GM23248 (cell line): Measurements from ENCODE around the gene MYO16. TPM values are rescaled to one million over a fixed set of nuclear protein-coding genes. Genes with fewer than 3 reads are reported as not detected.

Experiments used
- DNase-seq: peaks from one replicate; pipeline ENCODE4 v3.0.0-alpha.2; 2015
- H2AFZ ChIP-seq: fragments of 200-600 bp; sonication (generic); 2 replicates; pipeline ENCODE4 v1.6.1; 2016; ENCODE audit warnings: antibody characterized with exemption
- H3F3A ChIP-seq: fragments of 200-600 bp; sonication (generic); 2 replicates; pipeline ENCODE4 v1.6.1; 2016; ENCODE audit warnings: mild to moderate bottlenecking, antibody characterized with exemption, mixed run types; ENCODE audit not compliant: insufficient read depth
- H3K27ac ChIP-seq: fragments of 200-600 bp; sonication (generic); 2 replicates; pipeline ENCODE4 v1.5.1; 2016; ENCODE audit warnings: mild to moderate bottlenecking
- H3K27me3 ChIP-seq: fragments of 200-600 bp; sonication (generic); replicated peaks from 2 replicates; pipeline ENCODE4 v1.6.1; 2016; ENCODE audit warnings: mild to moderate bottlenecking; ENCODE audit not compliant: insufficient read depth
- H3K36me3 ChIP-seq: fragments of 200-600 bp; sonication (generic); 2 replicates; pipeline ENCODE4 v1.6.1; 2016; ENCODE audit warnings: low read depth, mild to moderate bottlenecking
- H3K4me1 ChIP-seq: fragments of 200-600 bp; sonication (generic); 2 replicates; pipeline ENCODE4 v1.6.1; 2016; ENCODE audit warnings: mild to moderate bottlenecking; ENCODE audit not compliant: insufficient read depth
- H3K4me2 ChIP-seq: fragments of 200-600 bp; sonication (generic); one replicate; pipeline ENCODE4 v1.6.1; 2016; ENCODE audit warnings: mild to moderate bottlenecking; ENCODE audit not compliant: unreplicated experiment
- H3K4me3 ChIP-seq: fragments of 200-600 bp; sonication (generic); 2 replicates; pipeline ENCODE4 v1.5.1; 2016; ENCODE audit warnings: mild to moderate bottlenecking
- H3K79me2 ChIP-seq: fragments of 200-600 bp; sonication (generic); 2 replicates; pipeline ENCODE4 v1.6.1; 2016; ENCODE audit warnings: mild to moderate bottlenecking; ENCODE audit not compliant: insufficient read depth
- H3K9ac ChIP-seq: fragments of 200-600 bp; sonication (generic); 2 replicates; pipeline ENCODE4 v1.6.1; 2016; ENCODE audit warnings: mild to moderate bottlenecking
- H3K9me2 ChIP-seq: fragments of 200-600 bp; sonication (generic); 2 replicates; pipeline ENCODE4 v1.6.1; 2016; ENCODE audit warnings: mixed run types, mild to moderate bottlenecking, moderate library complexity; ENCODE audit not compliant: insufficient read depth
- H3K9me3 ChIP-seq: fragments of 200-600 bp; sonication (generic); one replicate; pipeline ENCODE4 v1.6.1; 2017; ENCODE audit warnings: low read depth
- H4K20me1 ChIP-seq: fragments of 200-600 bp; sonication (generic); 2 replicates; pipeline ENCODE4 v1.6.0; 2016; ENCODE audit not compliant: insufficient read depth
- EZH2 ChIP-seq: fragments of 200-600 bp; sonication (generic); IDR thresholded peaks from 2 replicates; pipeline ENCODE4 v1.6.1; 2018; ENCODE audit warnings: antibody characterized with exemption, mild to moderate bottlenecking; ENCODE audit not compliant: insufficient read depth, poor library complexity, severe bottlenecking
- EZH2phosphoT487 ChIP-seq: fragments of 200-600 bp; sonication (generic); IDR thresholded peaks from 2 replicates; pipeline ENCODE4 v1.6.1; 2018; ENCODE audit warnings: antibody characterized with exemption, moderate library complexity, mild to moderate bottlenecking, low read depth; ENCODE audit not compliant: insufficient read depth
- WGBS, 2 experiments: methylation state at CpG; one replicate each; pipeline ENCODE4 v1.1.6; 2015 to 2017; ENCODE audit warnings: low lambda C conversion rate in 2 of 2, low coverage in 1 of 2; ENCODE audit errors: missing lambda C conversion rate in 2 of 2; 5-methylcytosine and 5-hydroxymethylcytosine counted together
- in situ Hi-C: fragments of 300-500 bp; cut with MboI; formaldehyde crosslinking; loops from 2 replicates; pipeline ENCODE4 v1.15.0; 2020
- polyA plus RNA-seq: library from polyadenylated mRNA; unstranded; fragments of >200 nt; fragmentation: Nextera tagmentation; extraction: Ambion mirVana; gene quantifications from 2 replicates; pipeline ENCODE4 v1.2.1, GENCODE V29; 2016
- total RNA-seq: library from RNA; depleted of rRNA; stranded (reverse); fragments of >200 nt; shearing (Covaris generic); gene quantifications from 2 replicates; pipeline ENCODE4 v1.2.3, GENCODE V29; 2014

Gene MYO16
- total and polyA plus RNA-seq, 2 experiments from 2014 or later: not detected

GRCh38 chr13:109226631-109227030 is 597.2 kb downstream of the MYO16 start:
- no peak overlapping the region for H2AFZ ChIP-seq
- H3K9me3 ChIP-seq: no peaks in the 10 kb centered on the region
- H3K4me3 ChIP-seq: no peak overlapping the region
- no peaks in the 10 kb centered on the region for H4K20me1 ChIP-seq
- WGBS, 2 experiments: 33% methylated on average over 1 of the region's 1 CpG
- no peak for TF ChIP-seq EZH2
- TF ChIP-seq EZH2phosphoT487: no peak
- H3K4me2 ChIP-seq: peak overlapping the region; percentile 25
- no peak overlapping the region for H3K9ac ChIP-seq
- no peaks in the 10 kb centered on the region for H3K4me1 ChIP-seq
- H3F3A ChIP-seq: 0 out of 2 replicates have a peak, but pooled peaks cover 3% of the 10 kb centered on the region
- no peaks in the 10 kb centered on the region for H3K27me3 ChIP-seq
- no peaks in the 10 kb centered on the region for H3K9me2 ChIP-seq
- H3K36me3 ChIP-seq: no peaks in the 10 kb centered on the region
- H3K27ac ChIP-seq: no peak overlapping the region
- no peaks in the 10 kb centered on the region for H3K79me2 ChIP-seq
- in situ Hi-C loops: no loop called here
- peak; percentile 25 for DNase-seq

GRCh38 chr13:109227344-109227940 is 598.0 kb downstream of the MYO16 start:
- Histone ChIP-seq H2AFZ (no peak overlapping the region), H3K9me3 (no peaks in the 10 kb centered on the region), H3K4me2 (no peak overlapping the region), H4K20me1 (no peaks in the 10 kb centered on the region), H3K27me3 (no peaks in the 10 kb centered on the region), H3K27ac (no peak overlapping the region), H3F3A (0 out of 2 replicates have a peak, but pooled peaks cover 3% of the 10 kb centered on the region), H3K4me1 (no peaks in the 10 kb centered on the region), H3K4me3 (no peak overlapping the region), H3K36me3 (no peaks in the 10 kb centered on the region), H3K9ac (no peak overlapping the region), H3K79me2 (no peaks in the 10 kb centered on the region), H3K9me2 (no peaks in the 10 kb centered on the region)
- 33 to 39% methylated on average over 5 of the region's 5 CpGs for WGBS, 2 experiments
- TF ChIP-seq EZH2: no peak
- no peak for TF ChIP-seq EZH2phosphoT487
- in situ Hi-C loops: no loop called here
- no peak for DNase-seq

GRCh38 chr13:109228211-109228610 is 598.8 kb downstream of the MYO16 start:
- Histone ChIP-seq H3F3A (0 out of 2 replicates have a peak, but pooled peaks cover 3% of the 10 kb centered on the region), H3K9me2 (no peaks in the 10 kb centered on the region), H2AFZ (no peak overlapping the region), H3K9me3 (no peaks in the 10 kb centered on the region), H3K4me2 (no peak overlapping the region), H4K20me1 (no peaks in the 10 kb centered on the region), H3K4me3 (no peak overlapping the region), H3K79me2 (no peaks in the 10 kb centered on the region), H3K9ac (no peak overlapping the region), H3K27me3 (no peaks in the 10 kb centered on the region), H3K4me1 (no peaks in the 10 kb centered on the region), H3K27ac (no peak overlapping the region), H3K36me3 (no peaks in the 10 kb centered on the region)
- no peak for DNase-seq
- WGBS, 2 experiments: 51 to 55% methylated on average over 3 of the region's 3 CpGs
- in situ Hi-C loops: no loop called here
- TF ChIP-seq EZH2phosphoT487: no peak
- no peak for TF ChIP-seq EZH2

DNA sequence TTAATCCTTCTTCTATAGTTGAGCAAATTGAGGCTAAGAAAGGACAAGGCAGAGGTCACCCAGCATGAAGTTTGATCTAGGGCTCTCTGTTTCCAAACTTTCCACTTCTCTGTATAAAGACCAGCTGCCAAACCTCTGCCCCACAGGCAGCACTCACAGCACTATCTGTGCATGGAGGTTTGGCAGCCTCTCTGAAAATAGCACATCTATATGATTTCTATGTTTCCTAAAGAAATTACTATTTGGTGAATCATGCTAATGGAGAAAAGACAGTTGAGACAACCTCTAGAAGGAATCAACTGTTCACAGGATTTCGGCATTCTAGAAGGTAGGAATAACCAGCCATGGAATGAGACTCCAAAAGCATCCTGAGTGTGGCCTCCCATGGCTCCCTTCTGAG is 602.5 kb downstream of the MYO16 start:
- Histone ChIP-seq H3K4me1 (no peaks in the 10 kb centered on the region), H3K9me2 (no peaks in the 10 kb centered on the region), H3K36me3 (no peaks in the 10 kb centered on the region), H3K79me2 (no peaks in the 10 kb centered on the region), H3K4me2 (no peak overlapping the region), H4K20me1 (no peaks in the 10 kb centered on the region), H2AFZ (no peak overlapping the region), H3K27ac (no peak overlapping the region), H3K4me3 (no peak overlapping the region), H3K9me3 (no peaks in the 10 kb centered on the region), H3K9ac (no peak overlapping the region), H3F3A (no peaks in the 10 kb centered on the region), H3K27me3 (no peaks in the 10 kb centered on the region)
- WGBS, 2 experiments: 76 to 92% methylated on average over 1 of the region's 1 CpG
- DNase-seq: no peak
- in situ Hi-C loops: no loop called here
- TF ChIP-seq EZH2 (no peak), EZH2phosphoT487 (no peak)

DNA sequence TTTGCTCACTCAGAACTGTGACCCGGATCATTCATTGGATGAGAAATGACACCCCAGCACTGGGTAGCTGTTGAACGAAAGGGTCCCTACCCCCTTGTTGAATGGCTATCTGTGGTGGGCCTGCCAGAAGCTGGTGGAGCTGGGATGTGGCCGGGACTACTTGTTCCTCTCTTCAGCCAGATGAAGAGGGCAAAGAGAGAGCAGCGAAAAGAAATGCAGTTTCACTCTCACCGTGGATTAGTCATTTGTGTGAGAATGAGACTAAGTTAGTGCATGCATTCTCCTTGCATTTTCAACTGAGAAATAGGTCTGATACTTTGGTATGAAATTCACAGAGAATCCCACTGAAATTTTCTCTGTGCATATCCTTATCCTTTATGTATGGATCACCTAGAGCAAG is 603.9 kb downstream of the MYO16 start:
- H2AFZ ChIP-seq: peak overlapping the region; percentile 55; the same call in 1 of the 2 replicates

More for the DNA sequence above, 603.9 kb downstream of the MYO16 start:
- DNase-seq: peak; percentile 32
- Histone ChIP-seq H3K4me3 (no peak overlapping the region), H3K27ac (no peak overlapping the region), H3K27me3 (no peaks in the 10 kb centered on the region), H3K36me3 (no peaks in the 10 kb centered on the region), H3K9me3 (no peaks in the 10 kb centered on the region), H3K9ac (no peak overlapping the region), H3F3A (no peaks in the 10 kb centered on the region), H4K20me1 (no peaks in the 10 kb centered on the region), H3K4me1 (no peaks in the 10 kb centered on the region), H3K9me2 (peaks cover 3% of the 10 kb centered on the region; the same call in 1 of the 2 replicates), H3K79me2 (no peaks in the 10 kb centered on the region), H3K4me2 (no peak overlapping the region)
- in situ Hi-C loops: no loop called here
- 41 to 45% methylated on average over 5 of the region's 5 CpGs for WGBS, 2 experiments
- no peak for TF ChIP-seq EZH2
- no peak for TF ChIP-seq EZH2phosphoT487
